Uterus (tissue), 4 donors: ENCODE results near the gene PPP6R2. TPM values are rescaled to one million over a fixed set of nuclear protein-coding genes. Genes with fewer than 3 reads are reported as not detected.
A peak's percentile ranks its signal among the peaks of the same experiment; 100 is the strongest.

Source experiments
- DNase-seq, 2 donors: peaks; one replicate each; pipeline ENCODE4 v3.0.0-alpha.2; 2019 to 2020
- H3K27ac ChIP-seq, 2 donors: fragments of 200-600 bp; sonication (generic); 1 replicate in 1 of 2; 2 replicates in 1 of 2; pipeline ENCODE4 v1.5.1; 2016 to 2018
- H3K27me3 ChIP-seq, 2 donors: fragments of 200-600 bp; sonication (generic); one replicate each; pipeline ENCODE4 v1.5.1; 2018 to 2019; ENCODE audit warnings: control low read depth in 1 of 2
- H3K36me3 ChIP-seq, 2 donors: fragments of 200-600 bp; sonication (generic); one replicate each; pipeline ENCODE4 v1.5.1; 2019; ENCODE audit warnings: control low read depth in 1 of 2
- H3K4me1 ChIP-seq, 2 donors: fragments of 200-600 bp; sonication (generic); one replicate each; pipeline ENCODE4 v1.5.1; 2018 to 2019; ENCODE audit warnings: control low read depth in 1 of 2
- H3K4me3 ChIP-seq, 2 donors: fragments of 200-600 bp; sonication (generic); 1 replicate in 1 of 2; 2 replicates in 1 of 2; pipeline ENCODE4 v1.5.1; 2018 to 2019; ENCODE audit warnings: mild to moderate bottlenecking in 1 of 2
- H3K9me3 ChIP-seq, 2 donors: fragments of 200-600 bp; sonication (generic); one replicate each; pipeline ENCODE4 v1.5.1; 2019; ENCODE audit warnings: control low read depth in 1 of 2
- POLR2A ChIP-seq, 2 donors: fragments of 450-650 bp; IDR thresholded peaks; one replicate each; pipeline ENCODE4 v1.6.1; 2016; ENCODE audit warnings: antibody characterized with exemption in 2 of 2, mild to moderate bottlenecking in 1 of 2, moderate library complexity in 1 of 2
- intact Hi-C: fragments of 100-400 bp; cut with DNase I; formaldehyde crosslinking; loops from one replicate; pipeline ENCODE4 v1.15.1; 2023; ENCODE audit warnings: low total_unique reads
- total RNA-seq, 4 donors: library from RNA; depleted of rRNA in 3 of 4; stranded (reverse); fragments of >200 nt in 3 of 4; gene quantifications; one replicate each; pipeline versions ENCODE4 v1.1.0 to v1.2.4, GENCODE V29; 2014 to 2023
- TF ChIP-seq, protein P1 (sequence below), 4 experiments: fragments of 200-600 bp in 2 of 4; fragments of 450-650 bp in 2 of 4; sonication (generic) in 2 of 4; IDR thresholded peaks; one replicate each; pipeline ENCODE4 v1.5.1; 2016 to 2019; ENCODE audit warnings: antibody characterized with exemption in 4 of 4, mild to moderate bottlenecking in 2 of 4, moderate library complexity in 1 of 4
- donor health status: DM: yes; HTN: yes; CAD: no.

PPP6R2 gene
- total RNA-seq, 4 donors from 2014 or later: 42.4 to 73.1 (median 47.2) TPM

DNA sequence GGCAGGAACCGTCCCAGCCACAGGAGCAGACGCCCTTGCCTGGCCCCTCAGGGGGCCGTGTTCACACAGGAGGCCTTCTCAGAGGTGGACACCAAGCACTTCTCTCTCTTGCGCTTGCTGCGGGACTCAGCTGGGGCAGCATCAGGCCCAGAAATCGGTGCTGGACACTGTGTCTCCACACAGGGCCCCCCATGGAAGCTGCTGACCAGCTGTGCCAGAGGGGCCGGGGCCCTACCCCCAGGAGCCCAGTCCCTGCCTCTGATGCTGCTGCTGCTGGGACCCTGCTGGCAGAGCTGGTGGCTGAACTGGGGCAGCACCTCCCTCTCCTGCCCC lies 39.6 kb upstream of the PPP6R2 start:
- Histone ChIP-seq H3K9me3 (no peaks in the 10 kb centered on the region), H3K36me3 (no peaks in the 10 kb centered on the region), H3K27me3 (no peaks in the 10 kb centered on the region), H3K4me1 (peaks cover 27 to 66% of the 10 kb centered on the region in 2 donors), H3K27ac (peak overlapping the region; percentile 88 to 94), H3K4me3 (no peak overlapping the region)
- TF ChIP-seq POLR2A (IDR thresholded peaks at IDR 0.05): no peak
- TF ChIP-seq, protein P1, sequence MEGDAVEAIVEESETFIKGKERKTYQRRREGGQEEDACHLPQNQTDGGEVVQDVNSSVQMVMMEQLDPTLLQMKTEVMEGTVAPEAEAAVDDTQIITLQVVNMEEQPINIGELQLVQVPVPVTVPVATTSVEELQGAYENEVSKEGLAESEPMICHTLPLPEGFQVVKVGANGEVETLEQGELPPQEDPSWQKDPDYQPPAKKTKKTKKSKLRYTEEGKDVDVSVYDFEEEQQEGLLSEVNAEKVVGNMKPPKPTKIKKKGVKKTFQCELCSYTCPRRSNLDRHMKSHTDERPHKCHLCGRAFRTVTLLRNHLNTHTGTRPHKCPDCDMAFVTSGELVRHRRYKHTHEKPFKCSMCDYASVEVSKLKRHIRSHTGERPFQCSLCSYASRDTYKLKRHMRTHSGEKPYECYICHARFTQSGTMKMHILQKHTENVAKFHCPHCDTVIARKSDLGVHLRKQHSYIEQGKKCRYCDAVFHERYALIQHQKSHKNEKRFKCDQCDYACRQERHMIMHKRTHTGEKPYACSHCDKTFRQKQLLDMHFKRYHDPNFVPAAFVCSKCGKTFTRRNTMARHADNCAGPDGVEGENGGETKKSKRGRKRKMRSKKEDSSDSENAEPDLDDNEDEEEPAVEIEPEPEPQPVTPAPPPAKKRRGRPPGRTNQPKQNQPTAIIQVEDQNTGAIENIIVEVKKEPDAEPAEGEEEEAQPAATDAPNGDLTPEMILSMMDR (IDR thresholded peaks at IDR 0.05): no peak
- intact Hi-C loops: no loop called here
- DNase-seq: no peak

DNA sequence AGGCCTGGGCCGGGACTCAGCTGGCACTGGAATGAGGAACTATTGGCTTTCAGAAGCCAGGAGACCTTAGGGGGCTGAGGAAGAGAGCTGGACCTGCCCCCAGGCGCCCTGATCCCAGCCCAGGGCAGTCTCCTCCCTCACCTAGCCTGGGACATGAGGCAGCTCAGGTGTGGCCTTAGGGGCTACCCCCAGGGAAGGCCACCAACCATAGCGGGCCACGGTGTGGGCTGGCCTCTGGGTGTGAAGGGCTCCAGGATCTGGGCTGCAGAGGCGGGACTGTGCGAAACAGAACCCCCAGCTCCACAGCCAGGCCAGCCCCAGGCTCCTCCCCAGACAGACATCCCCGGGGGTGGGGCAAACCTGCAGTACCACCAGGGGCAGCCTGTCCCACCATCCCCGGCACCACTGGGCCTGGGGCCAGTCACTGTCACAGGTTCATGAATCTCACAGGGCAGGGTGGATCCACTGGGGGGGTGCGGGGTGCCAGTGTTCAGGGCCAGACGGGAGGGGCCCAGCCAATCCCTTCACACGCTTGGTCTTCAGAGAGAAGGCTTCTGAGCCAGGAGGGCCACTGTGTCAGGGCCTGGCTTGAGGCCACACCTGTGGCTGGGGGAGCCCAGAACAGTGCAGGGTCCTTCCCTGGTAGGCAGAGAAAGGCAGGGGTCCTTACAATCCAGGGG lies 39.1 kb upstream of the PPP6R2 start:
- intact Hi-C loops: no loop called here
- TF ChIP-seq, protein P1 (IDR thresholded peaks at IDR 0.05): peak in 1 of 4 experiments; percentile 12
- peak in 1 of 2 donors; percentile 16 for TF ChIP-seq POLR2A (IDR thresholded peaks at IDR 0.05)
- Histone ChIP-seq H3K27me3 (no peaks in the 10 kb centered on the region), H3K4me1 (peaks cover 27 to 71% of the 10 kb centered on the region in 2 donors), H3K4me3 (no peak overlapping the region), H3K36me3 (no peaks in the 10 kb centered on the region), H3K27ac (peak overlapping the region; percentile 88 to 94), H3K9me3 (no peaks in the 10 kb centered on the region)
- DNase-seq: peak; percentile 55 to 60

DNA sequence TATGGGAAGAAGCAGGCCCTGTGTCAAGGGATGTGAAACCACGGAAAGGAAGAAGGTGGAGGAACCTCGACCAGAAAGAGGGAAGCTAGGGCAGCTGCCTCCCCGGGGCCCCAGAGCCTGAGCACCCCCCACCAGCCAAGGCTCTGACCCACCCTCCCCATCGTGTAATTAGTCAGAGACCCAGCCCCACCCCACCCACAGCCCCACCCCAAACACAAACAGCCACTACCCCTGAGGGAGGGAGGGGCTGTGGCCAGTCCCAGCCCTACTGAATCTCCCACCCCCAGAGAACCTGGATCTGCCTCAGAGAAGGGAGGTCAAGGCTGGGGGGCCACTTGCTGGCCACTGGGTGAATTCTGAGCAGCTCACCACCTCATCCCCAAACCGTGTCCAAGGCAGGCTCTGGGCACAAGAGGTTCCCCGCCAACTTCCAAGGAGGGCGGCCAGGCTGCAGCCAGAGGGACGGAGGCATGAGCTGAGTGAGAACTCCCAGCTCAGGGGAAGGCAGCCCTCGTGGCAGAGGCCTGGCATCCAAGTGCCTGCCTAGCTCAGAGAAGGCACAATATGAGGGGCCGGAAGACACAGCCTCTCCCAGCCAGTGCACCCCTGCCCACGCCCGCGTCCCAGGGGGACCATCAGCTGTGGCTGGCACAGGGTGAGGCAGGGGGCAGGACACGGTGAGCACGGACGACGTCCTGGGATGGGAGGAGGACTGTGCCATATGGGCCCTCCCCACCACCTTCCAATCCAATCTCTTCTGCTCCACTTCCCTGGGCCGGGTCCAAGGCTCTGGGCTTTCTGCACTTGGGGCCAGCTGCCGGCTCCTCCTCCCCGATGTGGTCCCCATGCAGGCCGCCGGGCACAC lies 38.4 kb upstream of the PPP6R2 start:
- peak overlapping the region; percentile 88 to 94 for H3K27ac ChIP-seq
- peak in 1 of 2 donors; percentile 53 for DNase-seq
- H3K36me3 ChIP-seq: no peaks in the 10 kb centered on the region
- H3K4me1 ChIP-seq: peaks cover 27 to 75% of the 10 kb centered on the region in 2 donors
- intact Hi-C loops: no loop called here
- no peaks in the 10 kb centered on the region for H3K27me3 ChIP-seq
- peak overlapping the region; percentile 61 to 95 for H3K4me3 ChIP-seq
- H3K9me3 ChIP-seq: no peaks in the 10 kb centered on the region
- TF ChIP-seq, protein P1 (IDR thresholded peaks at IDR 0.05): no peak
- no peak for TF ChIP-seq POLR2A (IDR thresholded peaks at IDR 0.05)

DNA sequence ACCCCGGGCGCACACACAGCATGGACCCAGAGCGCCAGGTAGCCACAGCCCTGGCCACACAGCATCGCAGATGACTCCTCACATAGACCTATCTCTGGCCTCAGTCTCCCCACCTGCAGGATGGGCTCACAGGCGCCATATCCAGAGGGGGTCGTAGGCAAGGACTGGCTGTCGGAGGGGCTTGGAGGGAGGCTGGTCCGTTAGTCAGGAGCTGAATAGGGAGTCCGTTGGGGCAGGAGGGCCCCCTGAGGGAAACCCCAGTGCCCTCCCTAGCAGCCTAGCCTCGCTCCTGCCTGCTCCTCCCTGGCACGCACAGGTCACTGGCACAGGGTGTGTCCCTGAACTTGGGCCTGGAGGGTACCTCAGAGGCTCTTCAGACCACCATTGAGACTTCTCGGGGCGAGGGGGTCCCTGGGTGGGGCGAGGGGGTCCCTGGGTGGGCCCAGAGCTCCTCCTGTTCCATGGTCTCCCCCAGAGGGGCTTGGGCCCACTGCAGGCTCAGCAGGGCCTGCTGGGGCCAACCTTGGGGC lies 37.7 kb upstream of the PPP6R2 start:
- TF ChIP-seq, protein P1 (IDR thresholded peaks at IDR 0.05): no peak
- no peak for TF ChIP-seq POLR2A (IDR thresholded peaks at IDR 0.05)
- Histone ChIP-seq H3K4me3 (peak overlapping the region; percentile 61 to 95), H3K4me1 (peaks cover 26 to 68% of the 10 kb centered on the region in 2 donors), H3K27ac (peak overlapping the region; percentile 88 to 94), H3K36me3 (no peaks in the 10 kb centered on the region), H3K9me3 (no peaks in the 10 kb centered on the region), H3K27me3 (no peaks in the 10 kb centered on the region)
- no peak for DNase-seq
- intact Hi-C loops: no loop called here
